GM23248 (cell line): Measurements from ENCODE around the gene VWA5B1. TPM values are rescaled to one million over a fixed set of nuclear protein-coding genes. Genes with fewer than 3 reads are reported as not detected.

Experiments used
- DNase-seq: peaks from one replicate; pipeline ENCODE4 v3.0.0-alpha.2; 2015
- H2AFZ ChIP-seq: fragments of 200-600 bp; sonication (generic); 2 replicates; pipeline ENCODE4 v1.6.1; 2016; ENCODE audit warnings: antibody characterized with exemption
- H3F3A ChIP-seq: fragments of 200-600 bp; sonication (generic); 2 replicates; pipeline ENCODE4 v1.6.1; 2016; ENCODE audit warnings: mild to moderate bottlenecking, antibody characterized with exemption, mixed run types; ENCODE audit not compliant: insufficient read depth
- H3K27ac ChIP-seq: fragments of 200-600 bp; sonication (generic); 2 replicates; pipeline ENCODE4 v1.5.1; 2016; ENCODE audit warnings: mild to moderate bottlenecking
- H3K27me3 ChIP-seq: fragments of 200-600 bp; sonication (generic); replicated peaks from 2 replicates; pipeline ENCODE4 v1.6.1; 2016; ENCODE audit warnings: mild to moderate bottlenecking; ENCODE audit not compliant: insufficient read depth
- H3K36me3 ChIP-seq: fragments of 200-600 bp; sonication (generic); 2 replicates; pipeline ENCODE4 v1.6.1; 2016; ENCODE audit warnings: low read depth, mild to moderate bottlenecking
- H3K4me1 ChIP-seq: fragments of 200-600 bp; sonication (generic); 2 replicates; pipeline ENCODE4 v1.6.1; 2016; ENCODE audit warnings: mild to moderate bottlenecking; ENCODE audit not compliant: insufficient read depth
- H3K4me2 ChIP-seq: fragments of 200-600 bp; sonication (generic); one replicate; pipeline ENCODE4 v1.6.1; 2016; ENCODE audit warnings: mild to moderate bottlenecking; ENCODE audit not compliant: unreplicated experiment
- H3K4me3 ChIP-seq: fragments of 200-600 bp; sonication (generic); 2 replicates; pipeline ENCODE4 v1.5.1; 2016; ENCODE audit warnings: mild to moderate bottlenecking
- H3K79me2 ChIP-seq: fragments of 200-600 bp; sonication (generic); 2 replicates; pipeline ENCODE4 v1.6.1; 2016; ENCODE audit warnings: mild to moderate bottlenecking; ENCODE audit not compliant: insufficient read depth
- H3K9ac ChIP-seq: fragments of 200-600 bp; sonication (generic); 2 replicates; pipeline ENCODE4 v1.6.1; 2016; ENCODE audit warnings: mild to moderate bottlenecking
- H3K9me2 ChIP-seq: fragments of 200-600 bp; sonication (generic); 2 replicates; pipeline ENCODE4 v1.6.1; 2016; ENCODE audit warnings: mixed run types, mild to moderate bottlenecking, moderate library complexity; ENCODE audit not compliant: insufficient read depth
- H3K9me3 ChIP-seq: fragments of 200-600 bp; sonication (generic); one replicate; pipeline ENCODE4 v1.6.1; 2017; ENCODE audit warnings: low read depth
- H4K20me1 ChIP-seq: fragments of 200-600 bp; sonication (generic); 2 replicates; pipeline ENCODE4 v1.6.0; 2016; ENCODE audit not compliant: insufficient read depth
- EZH2 ChIP-seq: fragments of 200-600 bp; sonication (generic); IDR thresholded peaks from 2 replicates; pipeline ENCODE4 v1.6.1; 2018; ENCODE audit warnings: antibody characterized with exemption, mild to moderate bottlenecking; ENCODE audit not compliant: insufficient read depth, poor library complexity, severe bottlenecking
- EZH2phosphoT487 ChIP-seq: fragments of 200-600 bp; sonication (generic); IDR thresholded peaks from 2 replicates; pipeline ENCODE4 v1.6.1; 2018; ENCODE audit warnings: antibody characterized with exemption, moderate library complexity, mild to moderate bottlenecking, low read depth; ENCODE audit not compliant: insufficient read depth
- WGBS, 2 experiments: methylation state at CpG; one replicate each; pipeline ENCODE4 v1.1.6; 2015 to 2017; ENCODE audit warnings: low lambda C conversion rate in 2 of 2, low coverage in 1 of 2; ENCODE audit errors: missing lambda C conversion rate in 2 of 2; 5-methylcytosine and 5-hydroxymethylcytosine counted together
- in situ Hi-C: fragments of 300-500 bp; cut with MboI; formaldehyde crosslinking; loops from 2 replicates; pipeline ENCODE4 v1.15.0; 2020
- polyA plus RNA-seq: library from polyadenylated mRNA; unstranded; fragments of >200 nt; fragmentation: Nextera tagmentation; extraction: Ambion mirVana; gene quantifications from 2 replicates; pipeline ENCODE4 v1.2.1, GENCODE V29; 2016
- total RNA-seq: library from RNA; depleted of rRNA; stranded (reverse); fragments of >200 nt; shearing (Covaris generic); gene quantifications from 2 replicates; pipeline ENCODE4 v1.2.3, GENCODE V29; 2014

VWA5B1 gene
- total and polyA plus RNA-seq, 2 experiments from 2014 or later, result not detected

- Histone ChIP-seq H3F3A (no peaks in the 10 kb centered on the region), H4K20me1 (no peaks in the 10 kb centered on the region), H3K4me3 (no peak overlapping the region), H3K9me3 (no peaks in the 10 kb centered on the region), H2AFZ (no peak overlapping the region), H3K79me2 (no peaks in the 10 kb centered on the region), H3K27me3 (peaks cover 34% of the 10 kb centered on the region), H3K9ac (no peak overlapping the region), H3K4me1 (no peaks in the 10 kb centered on the region; the same call in 1 of the 2 replicates), H3K4me2 (no peak overlapping the region), H3K27ac (no peak overlapping the region), H3K9me2 (no peaks in the 10 kb centered on the region), H3K36me3 (no peaks in the 10 kb centered on the region)
- no peak for TF ChIP-seq EZH2phosphoT487
- no peak for TF ChIP-seq EZH2
- no peak for DNase-seq
- WGBS, 2 experiments, result 40 to 50% methylated on average over 5 of the region's 5 CpGs
- in situ Hi-C loops, result no loop called here
These were observed 109.0 kb downstream of the VWA5B1 start for GRCh38 chr1:20399606-20400180.

DNA sequence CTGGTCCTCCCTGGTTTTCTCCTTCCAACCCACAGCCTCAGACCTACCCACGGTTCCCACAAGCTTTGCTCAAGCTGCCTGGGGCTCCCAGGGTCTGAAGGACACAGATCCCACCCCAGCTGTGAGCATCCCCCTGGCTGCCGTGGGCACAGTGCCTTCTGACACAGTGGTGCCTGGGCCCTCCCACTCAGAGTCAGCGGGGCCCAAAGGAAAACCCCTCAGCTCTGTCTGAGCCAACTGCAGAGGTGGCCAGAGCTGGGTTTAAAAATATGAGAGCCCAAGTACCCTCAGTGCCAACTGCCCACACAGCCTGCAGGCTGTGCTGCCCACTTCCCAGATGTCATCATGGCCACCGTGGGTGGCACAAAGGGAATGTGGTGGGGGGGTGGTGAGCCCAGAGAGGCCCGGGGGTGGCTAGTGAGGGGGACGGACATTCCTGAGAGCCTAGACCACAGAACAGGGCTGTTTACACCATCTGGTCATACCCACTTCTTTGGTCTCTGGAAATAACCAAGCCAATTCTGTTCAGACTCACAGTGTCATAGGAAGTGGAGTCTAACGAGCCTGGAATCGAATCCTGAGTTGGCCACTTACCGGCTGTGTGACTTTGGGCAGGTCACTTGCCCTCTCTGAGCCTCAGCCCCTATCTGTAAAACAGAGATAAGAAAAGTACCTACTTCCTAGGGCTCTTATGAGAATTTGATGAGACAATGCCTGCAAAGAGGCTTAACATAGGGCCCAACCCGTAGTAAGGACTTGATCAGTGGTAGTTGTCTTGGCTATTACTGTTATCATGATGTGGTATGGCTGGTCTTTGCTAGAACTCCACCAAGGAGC is 109.9 kb downstream of the VWA5B1 start:
- no peaks in the 10 kb centered on the region for H3K9me3 ChIP-seq
- TF ChIP-seq EZH2 (no peak), EZH2phosphoT487 (no peak)
- H3F3A ChIP-seq, result no peaks in the 10 kb centered on the region
- no peaks in the 10 kb centered on the region for H3K79me2 ChIP-seq
- no peak overlapping the region for H2AFZ ChIP-seq
- in situ Hi-C loops, result no loop called here
- no peaks in the 10 kb centered on the region for H4K20me1 ChIP-seq
- H3K27ac ChIP-seq, result no peak overlapping the region
- H3K36me3 ChIP-seq, result no peaks in the 10 kb centered on the region
- H3K4me2 ChIP-seq, result peak overlapping the region; percentile 29
- DNase-seq, result peak; percentile 11
- H3K4me1 ChIP-seq, result peaks cover 1% of the 10 kb centered on the region; the same call in 1 of the 2 replicates
- H3K4me3 ChIP-seq, result no peak overlapping the region
- no peak overlapping the region for H3K9ac ChIP-seq
- peaks cover 25% of the 10 kb centered on the region for H3K27me3 ChIP-seq
- H3K9me2 ChIP-seq, result no peaks in the 10 kb centered on the region
- 42 to 55% methylated on average over 8 to 10 of the region's 10 CpGs for WGBS, 2 experiments

- DNase-seq, result no peak
- H3K4me1 ChIP-seq, result peaks cover 11% of the 10 kb centered on the region
- H3K9me2 ChIP-seq, result no peaks in the 10 kb centered on the region
- 90 to 94% methylated on average over 10 to 11 of the region's 11 CpGs for WGBS, 2 experiments
- H3K36me3 ChIP-seq, result no peaks in the 10 kb centered on the region
- in situ Hi-C loops, result no loop called here
- H3K79me2 ChIP-seq, result no peaks in the 10 kb centered on the region
- H3K9ac ChIP-seq, result no peak overlapping the region
- H3K4me2 ChIP-seq, result no peak overlapping the region
- H2AFZ ChIP-seq, result no peak overlapping the region
- no peaks in the 10 kb centered on the region for H3F3A ChIP-seq
- TF ChIP-seq EZH2 (no peak), EZH2phosphoT487 (no peak)
- no peaks in the 10 kb centered on the region for H4K20me1 ChIP-seq
- H3K9me3 ChIP-seq, result no peaks in the 10 kb centered on the region
- H3K27ac ChIP-seq, result no peak overlapping the region
- peaks cover 20% of the 10 kb centered on the region for H3K27me3 ChIP-seq
- H3K4me3 ChIP-seq, result no peak overlapping the region
These were observed 110.8 kb downstream of the VWA5B1 start for GRCh38 chr1:20401405-20402010.

GRCh38 chr1:20402585-20403422 is 112.1 kb downstream of the VWA5B1 start:
- Histone ChIP-seq H4K20me1 (no peaks in the 10 kb centered on the region), H3K27me3 (peaks cover 20% of the 10 kb centered on the region), H3K9me3 (no peaks in the 10 kb centered on the region), H3K4me3 (no peak overlapping the region), H3K27ac (no peak overlapping the region), H3F3A (no peaks in the 10 kb centered on the region), H3K79me2 (no peaks in the 10 kb centered on the region), H3K9ac (no peak overlapping the region), H3K4me1 (peaks cover 13% of the 10 kb centered on the region), H3K36me3 (no peaks in the 10 kb centered on the region), H3K9me2 (no peaks in the 10 kb centered on the region), H3K4me2 (no peak overlapping the region), H2AFZ (no peak overlapping the region)
- 47 to 52% methylated on average over 13 of the region's 13 CpGs for WGBS, 2 experiments
- in situ Hi-C loops, result no loop called here
- no peak for DNase-seq
- no peak for TF ChIP-seq EZH2phosphoT487
- no peak for TF ChIP-seq EZH2
